Measurements from ENCODE around the gene DDHD1.
A peak's percentile ranks its signal among the peaks of the same experiment; 100 is the strongest.
"Not testable (repeated sequence)": the region's sequence is repeated elsewhere in the genome, so short reads cannot be mapped to it uniquely, and the experiment has no call there.

DDHD1 gene

GRCh38 chr14:53151523-53152183 lies 1.5 kb downstream of the DDHD1 start:
- DNase-seq, result peak; percentile 38

GRCh38 chr14:53149668-53150316 lies 3.3 kb downstream of the DDHD1 start:
- no peak for DNase-seq

DNA sequence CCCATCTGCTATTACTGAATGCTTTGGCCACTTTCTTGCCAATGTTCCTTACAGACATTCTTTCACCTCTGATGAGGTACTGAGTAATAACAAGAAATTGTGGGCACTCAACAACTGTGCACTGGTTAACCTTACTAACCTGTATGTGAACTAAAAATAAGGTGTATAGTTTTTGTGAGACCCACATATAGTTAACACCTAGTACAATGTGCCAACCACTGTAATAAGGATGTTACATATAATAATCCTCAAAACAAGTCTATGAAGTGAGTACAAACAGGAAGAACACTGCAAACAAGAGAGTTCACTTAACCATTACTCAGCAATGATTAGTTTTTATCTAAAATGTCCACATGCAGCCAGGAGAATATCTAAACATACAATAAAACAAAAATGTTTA lies 4.5 kb downstream of the DDHD1 start:
- no peak for DNase-seq

DNA sequence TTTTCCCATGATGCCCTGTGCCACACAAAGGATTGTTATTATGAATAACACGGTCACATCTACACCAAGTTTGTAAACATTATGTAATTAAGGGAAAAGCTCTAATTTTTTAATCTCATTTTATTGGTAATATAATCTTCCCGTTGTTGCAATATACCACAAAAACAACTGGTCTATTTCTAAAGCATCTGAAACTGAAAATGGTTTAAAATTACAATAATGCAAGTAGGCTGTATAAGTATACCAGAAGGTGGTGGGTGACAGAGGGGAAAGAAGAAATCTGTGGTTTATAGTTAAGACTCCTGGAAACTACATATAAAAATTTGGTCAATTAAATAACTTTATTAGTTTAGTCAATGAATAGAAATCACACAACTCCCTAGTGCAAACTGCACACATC lies 5.2 kb downstream of the DDHD1 start:
- no peak for DNase-seq

DNA sequence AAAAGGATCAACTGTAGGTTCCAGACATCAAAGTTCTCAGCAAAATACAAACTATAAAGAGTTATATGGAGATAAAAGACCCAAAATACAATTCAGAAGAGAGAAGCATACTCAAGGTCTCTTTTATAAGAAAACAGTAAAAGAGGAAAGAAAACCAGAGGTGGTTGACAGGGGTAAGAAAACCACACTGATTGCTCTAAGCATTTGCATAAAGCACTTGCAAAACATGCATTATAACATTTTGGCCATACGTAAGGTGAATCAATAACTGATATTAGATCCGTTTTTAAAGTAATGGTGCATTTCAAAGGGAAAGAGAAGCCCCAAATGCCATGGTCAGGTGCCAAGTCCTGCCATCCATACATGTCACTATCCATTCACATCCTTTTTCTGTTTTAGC lies 5.9 kb downstream of the DDHD1 start:
- no peak for DNase-seq

GRCh38 chr14:53146739-53147138 lies 6.4 kb downstream of the DDHD1 start:
- DNase-seq, result no peak

- DNase-seq, result no peak
These were observed 8.9 kb downstream of the DDHD1 start for GRCh38 chr14:53144244-53144643.

GRCh38 chr14:53140585-53140984 lies 12.5 kb downstream of the DDHD1 start:
- no peak for DNase-seq

DNA sequence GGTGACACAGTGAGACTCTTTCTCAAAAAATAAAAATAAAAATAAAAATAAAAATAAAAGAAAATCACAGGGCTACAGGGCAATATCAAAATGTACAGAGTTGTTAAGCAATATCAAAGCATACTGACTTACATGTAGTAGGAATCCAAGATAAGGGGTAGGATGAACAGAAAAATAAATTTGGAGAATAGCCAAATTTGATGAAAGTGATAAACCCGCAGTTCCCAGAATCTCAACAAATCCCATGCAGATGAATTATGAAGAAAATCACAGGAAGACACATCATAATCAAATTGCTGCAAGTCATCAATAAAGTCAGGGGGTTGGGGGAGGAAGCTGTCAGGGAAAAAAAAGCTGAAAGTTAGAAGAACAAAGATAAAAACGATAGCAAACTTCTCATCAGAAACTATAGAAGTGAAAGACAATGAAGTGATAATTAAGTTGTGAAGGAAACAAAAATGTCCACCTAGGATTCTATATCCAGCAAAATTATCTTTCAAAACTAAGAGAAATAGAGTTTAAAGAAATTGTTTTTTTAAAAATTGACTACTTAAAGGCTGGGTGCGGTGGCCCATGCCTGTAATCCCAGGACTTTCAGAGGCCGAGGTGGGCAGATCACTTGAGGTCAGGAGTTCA lies 15.4 kb downstream of the DDHD1 start:
- no peak for DNase-seq

GRCh38 chr14:53130491-53130890 lies 22.6 kb downstream of the DDHD1 start:
- peak; percentile 37 for DNase-seq

GRCh38 chr14:53128303-53129028 lies 24.7 kb downstream of the DDHD1 start:
- no peak for DNase-seq

GRCh38 chr14:53127832-53128231 lies 25.3 kb downstream of the DDHD1 start:
- no peak for DNase-seq

DNA sequence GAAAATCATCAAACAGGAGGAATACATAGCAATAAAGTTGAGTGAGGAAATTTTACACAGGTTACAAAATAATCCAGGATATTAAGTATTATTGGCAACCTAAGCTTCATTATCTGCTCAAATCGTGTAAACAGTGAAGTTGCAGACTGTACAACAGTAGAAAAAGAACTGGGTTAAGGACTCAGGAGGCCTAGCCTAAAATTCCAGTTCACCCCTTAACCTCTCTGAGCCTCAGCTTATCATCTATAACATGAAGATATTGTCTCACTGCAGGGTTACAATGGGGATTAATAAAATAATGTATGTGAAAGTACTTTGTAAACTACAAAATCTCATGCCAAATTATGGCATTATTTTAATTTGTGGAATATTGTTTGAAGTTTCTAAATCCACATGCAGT lies 26.0 kb downstream of the DDHD1 start:
- no peak for DNase-seq

- DNase-seq, result no peak
These were observed 26.4 kb downstream of the DDHD1 start for GRCh38 chr14:53126731-53127130.

DNA sequence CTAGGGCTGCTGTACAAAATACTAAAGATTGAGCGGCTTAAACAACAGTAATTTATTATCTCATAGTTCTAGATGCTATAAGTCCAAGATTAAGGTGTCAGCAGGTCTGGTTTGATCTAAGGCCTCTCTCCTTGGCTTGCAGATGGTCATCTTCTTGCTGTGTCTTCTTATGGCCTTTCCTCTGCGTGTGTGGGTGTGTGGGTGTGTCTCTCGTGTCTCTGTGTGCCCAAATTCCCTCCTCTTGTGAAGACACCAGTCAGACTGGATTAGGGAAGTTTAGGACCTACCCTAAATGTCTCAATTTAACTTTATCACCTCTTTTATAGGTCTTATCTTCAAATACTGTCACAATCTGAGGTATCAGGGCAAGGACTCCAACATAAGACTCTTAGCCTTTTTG lies 28.3 kb downstream of the DDHD1 start:
- DNase-seq, result no peak

DNA sequence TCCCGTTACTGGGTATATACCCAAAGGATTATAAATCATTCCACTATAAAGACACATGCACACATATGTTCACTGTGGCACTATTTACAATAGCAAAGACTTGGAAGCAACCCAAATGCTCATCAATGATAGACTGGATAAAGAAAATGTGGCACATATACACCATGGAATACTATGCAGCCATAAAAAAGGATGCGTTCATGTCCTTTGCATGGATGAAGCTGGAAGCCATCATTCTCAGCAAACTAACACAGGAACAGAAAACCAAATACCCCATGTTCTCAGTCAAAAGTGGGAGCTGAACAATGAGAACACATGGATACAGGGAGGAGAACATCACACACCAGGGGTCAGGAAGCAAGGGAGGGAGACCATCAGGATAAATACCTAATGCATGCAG lies 31.7 kb downstream of the DDHD1 start:
- DNase-seq, result not testable (repeated sequence)

- not testable (repeated sequence) for DNase-seq
These were observed 35.6 kb downstream of the DDHD1 start for GRCh38 chr14:53117479-53117878.

DNA sequence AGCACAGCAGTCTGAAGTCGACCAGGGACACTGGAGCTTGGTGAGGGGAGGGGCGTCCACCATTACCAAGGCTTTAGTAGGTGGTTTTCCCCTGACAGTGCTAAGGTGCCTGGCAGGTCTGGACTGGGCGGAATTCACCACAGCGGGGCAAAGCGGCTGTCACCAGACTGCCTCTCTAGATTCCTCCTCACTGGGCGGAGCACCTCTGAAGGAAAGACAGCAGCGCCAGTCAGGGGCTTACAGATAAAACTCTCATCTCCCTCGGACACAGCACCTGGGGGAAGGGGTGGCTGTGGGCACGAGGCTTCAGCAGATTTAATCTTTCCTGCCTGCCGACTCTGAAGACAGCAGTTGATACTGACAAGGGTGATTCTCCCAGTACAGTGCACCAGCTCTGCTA lies 39.1 kb downstream of the DDHD1 start:
- DNase-seq, result no peak

GRCh38 chr14:53110096-53110495 lies 43.0 kb downstream of the DDHD1 start:
- DNase-seq, result no peak

GRCh38 chr14:53109105-53110041 lies 43.8 kb downstream of the DDHD1 start:
- DNase-seq, result peak; percentile 18

- no peak for DNase-seq
These were observed 44.6 kb downstream of the DDHD1 start for GRCh38 chr14:53108292-53109104.

GRCh38 chr14:53106768-53107167 lies 46.4 kb downstream of the DDHD1 start:
- no peak for DNase-seq
